GM12878 (cell line): Measurements from ENCODE around the gene NPTN. TPM values are rescaled to one million over a fixed set of nuclear protein-coding genes. Genes with fewer than 3 reads are reported as not detected.

Source experiments
- ATAC-seq: fragments of 200-7000 bp; cut with Tn5 transposase; 3 replicates; pipeline ENCODE4 v1.9.1; 2020; ENCODE audit warnings: mild to moderate bottlenecking, moderate library complexity
- BruUV-seq: library from RNA; stranded (reverse); fragments of 400-500 nt; replicated peaks from 2 replicates; lab custom pipeline; 2021; lab: Mats Ljungman, UMichigan
- CTCF ChIA-PET: fragments of 300-600 bp; sonication (Branson Sonifier 250); formaldehyde crosslinking; extraction: SDS; loops from one replicate; lab custom pipeline; 2021; ENCODE audit warnings: inconsistent platforms; lab: Yijun Ruan, JAX
- POLR2A ChIA-PET: fragments of 350-600 bp; formaldehyde crosslinking; extraction: SDS; loops from one replicate; lab custom pipeline; 2021; ENCODE audit warnings: inconsistent platforms; lab: Charles Lee
- RAD21 ChIA-PET: fragments of 300-600 bp; sonication (Branson Sonifier 250); formaldehyde crosslinking; loops from one replicate; lab custom pipeline; 2023; ENCODE audit warnings: antibody characterized with exemption; ENCODE audit not compliant: unreplicated experiment; lab: Charles Lee
- SMC1A ChIA-PET: fragments of 300-600 bp; sonication (Branson Sonifier 250); formaldehyde crosslinking; loops from one replicate; lab custom pipeline; 2023; ENCODE audit not compliant: unreplicated experiment, uncharacterized antibody; lab: Charles Lee
- DNase-seq: peaks from one replicate; pipeline ENCODE4 v3.0.0-alpha.2; 2011; ENCODE audit warnings: low read depth, low spot score
- FAIRE-seq: peaks from 3 replicates; lab custom pipeline; 2011; peaks lifted over from hg19 to GRCh38; lab: Jason Lieb, UNC
- H2AFZ ChIP-seq: 2 replicates; pipeline ENCODE4 v1.6.0; 2011; ENCODE audit warnings: low read depth, low read length, control low read depth; ENCODE audit not compliant: control insufficient read depth
- H3K27ac ChIP-seq: 2 replicates; pipeline ENCODE4 v1.5.1; 2011; ENCODE audit warnings: control low read depth; ENCODE audit not compliant: control insufficient read depth, insufficient read depth
- H3K27me3 ChIP-seq, 2 experiments: replicated peaks in 1 of 2; 2 replicates each; pipeline versions ENCODE4 v1.6.0 to v1.6.1; 2011; ENCODE audit warnings: low read length in 1 of 2; ENCODE audit not compliant: control insufficient read depth in 2 of 2, insufficient read depth in 2 of 2
- H3K36me3 ChIP-seq, 2 experiments: 2 replicates each; pipeline ENCODE4 v1.5.1; 2011; ENCODE audit warnings: low read length in 1 of 2; ENCODE audit not compliant: control insufficient read depth in 2 of 2, insufficient read depth in 2 of 2
- H3K4me1 ChIP-seq: 2 replicates; pipeline ENCODE4 v1.6.1; 2011; ENCODE audit warnings: mild to moderate bottlenecking, low read length, moderate library complexity, mixed read lengths; ENCODE audit not compliant: control insufficient read depth, insufficient read depth
- H3K4me2 ChIP-seq: 2 replicates; pipeline ENCODE4 v1.6.0; 2011; ENCODE audit warnings: control low read depth; ENCODE audit not compliant: control insufficient read depth, insufficient read depth
- H3K4me3 ChIP-seq: fragments of 200-600 bp; sonication (generic); 2 replicates; pipeline ENCODE4 v1.5.1; 2016
- H3K79me2 ChIP-seq: 2 replicates; pipeline ENCODE4 v1.6.0; 2011; ENCODE audit warnings: low read length; ENCODE audit not compliant: control insufficient read depth, insufficient read depth
- H3K9ac ChIP-seq: 2 replicates; pipeline ENCODE4 v1.8.0; 2011; ENCODE audit warnings: low read length, control low read depth, mixed read lengths; ENCODE audit not compliant: control insufficient read depth, insufficient read depth
- H3K9me3 ChIP-seq: replicated peaks from 3 replicates; pipeline ENCODE4 v1.5.1; 2011; ENCODE audit warnings: mild to moderate bottlenecking, low read length; ENCODE audit not compliant: control insufficient read depth, insufficient read depth
- H4K20me1 ChIP-seq: 2 replicates; pipeline ENCODE4 v1.6.0; 2011; ENCODE audit not compliant: control insufficient read depth, insufficient read depth
- EGR1 ChIP-seq, 2 experiments: IDR thresholded peaks; 1 replicate in 1 of 2; 2 replicates in 1 of 2; pipeline ENCODE4 v1.6.1; 2011 to 2012; ENCODE audit warnings: low read depth in 2 of 2, low read length in 2 of 2, borderline replicate concordance in 1 of 2, mild to moderate bottlenecking in 1 of 2, moderate library complexity in 1 of 2
- HDAC6 ChIP-seq: fragments of 200-600 bp; sonication (generic); IDR thresholded peaks from one replicate; pipeline ENCODE4 v1.8.0; 2017; ENCODE audit warnings: antibody characterized with exemption; ENCODE audit not compliant: unreplicated experiment
- POLR2AphosphoS5 ChIP-seq: IDR thresholded peaks from 2 replicates; pipeline ENCODE4 v1.6.1; 2011; ENCODE audit warnings: mild to moderate bottlenecking, low read length, inconsistent platforms
- WGBS: methylation state at CpG from one replicate; pipeline ENCODE4 v1.1.6; 2016; ENCODE audit warnings: low lambda C conversion rate; ENCODE audit not compliant: insufficient replicate concordance, insufficient coverage; ENCODE audit errors: missing lambda C conversion rate; 5-methylcytosine and 5-hydroxymethylcytosine counted together
- in situ Hi-C: fragments of 300-500 bp; cut with MboI; formaldehyde crosslinking; loops from 9 replicates; pipeline ENCODE4 v1.14.3; 2018; ENCODE audit warnings: mixed read lengths
- intact Hi-C: fragments of 100-400 bp; cut with micrococcal nuclease; formaldehyde crosslinking; loops from one replicate; pipeline ENCODE4 v1.14.2; 2022; ENCODE audit not compliant: unreplicated experiment
- polyA plus RNA-seq, 11 experiments: library from polyadenylated mRNA; depleted of rRNA in 4 of 11; unstranded in 6 of 11; stranded (reverse) in 5 of 11; fragments of >200 nt; fragmentation: Nextera tagmentation in 4 of 11; fragmentation: Illumina TruSeq in 1 of 11; extraction: Ambion mirVana in 4 of 11; extraction: Trizol in 1 of 11; gene quantifications; 1 replicate in 1 of 11; 2 replicates in 10 of 11; pipeline versions ENCODE4 v1.2.1 to v1.2.3, GENCODE V29; 2011 to 2016; ENCODE audit warnings: inconsistent platforms in 2 of 11, missing spikeins in 2 of 11, low read depth in 1 of 11
- total RNA-seq, 4 experiments: library from RNA; depleted of rRNA in 3 of 4; stranded (reverse); fragments of >200 nt in 3 of 4; fragmentation: Illumina TruSeq in 1 of 4; extraction: Trizol in 1 of 4; gene quantifications; 2 replicates each; pipeline versions ENCODE4 v1.2.1 to v1.2.3, GENCODE V29; 2013 to 2021
- TF ChIP-seq, protein P1 (sequence below): fragments of 450-650 bp; IDR thresholded peaks from 2 replicates; pipeline ENCODE4 v1.6.1; 2017; ENCODE audit warnings: mild to moderate bottlenecking, moderate library complexity

Gene NPTN
- total and polyA plus RNA-seq, 10 of the 15 experiments (the other 5 are each of a cell fraction or from before 2014, with no cell fraction given) = 17.8 to 79.1 (median 41.7) TPM

DNA sequence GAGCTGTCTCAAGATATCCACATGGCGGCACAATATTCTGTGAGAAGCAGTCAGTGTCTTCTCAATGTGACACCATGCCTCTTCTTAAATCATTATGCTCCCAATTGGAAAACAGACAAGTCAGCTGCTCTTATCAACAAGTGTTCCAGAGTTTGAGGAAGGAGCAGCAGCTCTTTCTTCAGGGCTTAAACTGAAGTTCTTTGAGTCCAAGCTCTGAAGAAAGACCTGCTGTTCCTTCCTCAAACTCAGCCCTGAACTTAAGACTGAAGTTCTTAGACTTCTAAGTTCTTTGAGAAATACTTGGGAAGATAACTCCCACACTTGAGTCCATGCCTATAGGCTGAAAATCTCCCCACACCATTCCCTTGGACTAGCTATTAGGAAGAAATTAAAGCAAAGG is 43.4 kb downstream of the NPTN start:
- no peaks in the 10 kb centered on the region for H3K9me3 ChIP-seq
- no peak overlapping the region for H3K27ac ChIP-seq
- H3K4me3 ChIP-seq = no peak overlapping the region
- no TSS peak for BruUV-seq
- H3K9ac ChIP-seq = no peak overlapping the region
- H3K4me2 ChIP-seq = no peak overlapping the region
- POLR2A ChIA-PET = interaction anchor here (1.0 kb wide), 1 partner anchor 17 kb away, joined by 3 read pairs; no protein-coding TSS in a partner anchor
- H3K79me2 ChIP-seq = peaks cover 2% of the 10 kb centered on the region; the same call in 1 of the 2 replicates
- no peak for FAIRE-seq
- 100% methylated on average over 1 of the region's 1 CpG for WGBS
- CTCF ChIA-PET = interaction anchor here (1.0 to 3.8 kb wide), 4 partner anchors 28 to 110 kb away, joined by 3 to 21 read pairs (median 4); no protein-coding TSS in a partner anchor
- ATAC-seq = no peak
- SMC1A ChIA-PET = interaction anchor here (0.9 to 1.5 kb wide), 5 partner anchors 9 to 46 kb away, joined by 3 to 5 read pairs (median 3); no protein-coding TSS in a partner anchor
- no peak for DNase-seq
- H3K4me1 ChIP-seq = no peaks in the 10 kb centered on the region
- peaks cover 0 to 22% of the 10 kb centered on the region in 2 experiments; a peak in 3 of 4 replicates for H3K36me3 ChIP-seq
- TF ChIP-seq, protein P1, sequence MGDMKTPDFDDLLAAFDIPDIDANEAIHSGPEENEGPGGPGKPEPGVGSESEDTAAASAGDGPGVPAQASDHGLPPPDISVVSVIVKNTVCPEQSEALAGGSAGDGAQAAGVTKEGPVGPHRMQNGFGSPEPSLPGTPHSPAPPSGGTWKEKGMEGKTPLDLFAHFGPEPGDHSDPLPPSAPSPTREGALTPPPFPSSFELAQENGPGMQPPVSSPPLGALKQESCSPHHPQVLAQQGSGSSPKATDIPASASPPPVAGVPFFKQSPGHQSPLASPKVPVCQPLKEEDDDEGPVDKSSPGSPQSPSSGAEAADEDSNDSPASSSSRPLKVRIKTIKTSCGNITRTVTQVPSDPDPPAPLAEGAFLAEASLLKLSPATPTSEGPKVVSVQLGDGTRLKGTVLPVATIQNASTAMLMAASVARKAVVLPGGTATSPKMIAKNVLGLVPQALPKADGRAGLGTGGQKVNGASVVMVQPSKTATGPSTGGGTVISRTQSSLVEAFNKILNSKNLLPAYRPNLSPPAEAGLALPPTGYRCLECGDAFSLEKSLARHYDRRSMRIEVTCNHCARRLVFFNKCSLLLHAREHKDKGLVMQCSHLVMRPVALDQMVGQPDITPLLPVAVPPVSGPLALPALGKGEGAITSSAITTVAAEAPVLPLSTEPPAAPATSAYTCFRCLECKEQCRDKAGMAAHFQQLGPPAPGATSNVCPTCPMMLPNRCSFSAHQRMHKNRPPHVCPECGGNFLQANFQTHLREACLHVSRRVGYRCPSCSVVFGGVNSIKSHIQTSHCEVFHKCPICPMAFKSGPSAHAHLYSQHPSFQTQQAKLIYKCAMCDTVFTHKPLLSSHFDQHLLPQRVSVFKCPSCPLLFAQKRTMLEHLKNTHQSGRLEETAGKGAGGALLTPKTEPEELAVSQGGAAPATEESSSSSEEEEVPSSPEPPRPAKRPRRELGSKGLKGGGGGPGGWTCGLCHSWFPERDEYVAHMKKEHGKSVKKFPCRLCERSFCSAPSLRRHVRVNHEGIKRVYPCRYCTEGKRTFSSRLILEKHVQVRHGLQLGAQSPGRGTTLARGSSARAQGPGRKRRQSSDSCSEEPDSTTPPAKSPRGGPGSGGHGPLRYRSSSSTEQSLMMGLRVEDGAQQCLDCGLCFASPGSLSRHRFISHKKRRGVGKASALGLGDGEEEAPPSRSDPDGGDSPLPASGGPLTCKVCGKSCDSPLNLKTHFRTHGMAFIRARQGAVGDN = no peak
- TF ChIP-seq EGR1 (IDR thresholded peaks at IDR 0.05; ENCODE audit: borderline replicate concordance in 1 of 2, low read depth in 2 of 2, low read length in 2 of 2) (no peak), HDAC6 (no peak), POLR2AphosphoS5 (no peak)
- in situ Hi-C loops = no loop called here
- intact Hi-C loops = no loop called here
- H2AFZ ChIP-seq = no peak overlapping the region
- no peaks in the 10 kb centered on the region for H3K27me3 ChIP-seq
- RAD21 ChIA-PET = no interaction called here
- H4K20me1 ChIP-seq = no peaks in the 10 kb centered on the region
